Adipocyte (in vitro differentiated cells): ENCODE data around the gene OR8U1.
"Not testable (repeated sequence)": the region's sequence is repeated elsewhere in the genome, so short reads cannot be mapped to it uniquely, and the experiment has no call there.

ENCODE experiments used
- DNase-seq: peaks from one replicate; pipeline ENCODE4 v3.0.0-alpha.2; 2015; ENCODE audit warnings: low read depth
- H3K27me3 ChIP-seq: replicated peaks from 2 replicates; pipeline ENCODE4 v1.7.0; 2013; ENCODE audit warnings: mild to moderate bottlenecking, low read length, moderate library complexity; ENCODE audit not compliant: control insufficient read depth, insufficient read depth
- H3K36me3 ChIP-seq: 2 replicates; pipeline ENCODE4 v1.7.0; 2013; ENCODE audit warnings: low read length, mild to moderate bottlenecking, moderate library complexity; ENCODE audit not compliant: control insufficient read depth, insufficient read depth, severe bottlenecking
- H3K4me1 ChIP-seq: 2 replicates; pipeline ENCODE4 v1.7.0; 2013; ENCODE audit warnings: mild to moderate bottlenecking, low read length, moderate library complexity; ENCODE audit not compliant: control insufficient read depth, insufficient read depth
- H3K4me3 ChIP-seq: 2 replicates; pipeline ENCODE4 v1.7.0; 2013; ENCODE audit warnings: mild to moderate bottlenecking, low read length, moderate library complexity
- H3K9ac ChIP-seq: 2 replicates; pipeline ENCODE4 v1.7.0; 2013; ENCODE audit warnings: mild to moderate bottlenecking, low read length, moderate library complexity
- H3K9me3 ChIP-seq: 2 replicates; pipeline ENCODE4 v1.7.0; 2013; ENCODE audit warnings: mild to moderate bottlenecking, low read length, moderate library complexity; ENCODE audit not compliant: control insufficient read depth

Gene OR8U1

GRCh38 chr11:56375324-56375723 is at the start of gene OR8U1:
OR8U1 (plus strand) TSS chr11:56375624; CDS start chr11:56375624, 0 bp downstream.
- Histone ChIP-seq H3K36me3 (no peaks in the 10 kb centered on the region), H3K4me1 (no peaks in the 10 kb centered on the region), H3K9ac (no peak within 1 kb of the TSS), H3K9me3 (no peaks in the 10 kb centered on the region), H3K4me3 (no peak within 1 kb of the TSS), H3K27me3 (no peaks in the 10 kb centered on the region)
- no peak for DNase-seq

GRCh38 chr11:56331861-56332491 is 43.4 kb upstream of the OR8U1 start:
- H3K9me3 ChIP-seq: no peaks in the 10 kb centered on the region
- no peaks in the 10 kb centered on the region for H3K4me1 ChIP-seq
- H3K4me3 ChIP-seq: no peak overlapping the region
- DNase-seq: no peak
- H3K9ac ChIP-seq: no peak overlapping the region
- no peaks in the 10 kb centered on the region for H3K36me3 ChIP-seq
- H3K27me3 ChIP-seq: no peaks in the 10 kb centered on the region

DNA sequence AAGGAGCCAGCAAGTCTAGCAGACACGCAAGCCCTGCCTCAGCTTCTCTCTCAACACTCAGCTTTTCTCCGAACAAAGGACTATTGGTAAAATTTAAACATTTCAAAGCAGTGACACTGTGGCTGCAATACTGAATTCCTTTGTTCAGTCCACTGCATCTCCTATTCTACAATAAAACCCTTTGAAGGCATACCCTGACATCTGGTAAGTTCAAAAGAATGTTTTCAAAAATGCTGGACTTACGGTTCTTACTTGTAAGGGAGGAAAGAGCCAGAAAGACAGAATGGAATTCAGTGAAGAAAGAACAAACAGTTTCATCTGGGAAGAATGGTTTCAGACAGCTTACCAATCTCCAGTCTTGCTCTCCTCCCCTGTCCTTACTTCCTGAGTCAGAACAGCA is 42.3 kb upstream of the OR8U1 start:
- H3K27me3 ChIP-seq: no peaks in the 10 kb centered on the region
- no peak overlapping the region for H3K9ac ChIP-seq
- H3K4me1 ChIP-seq: no peaks in the 10 kb centered on the region
- no peaks in the 10 kb centered on the region for H3K9me3 ChIP-seq
- H3K36me3 ChIP-seq: no peaks in the 10 kb centered on the region
- H3K4me3 ChIP-seq: no peak overlapping the region
- DNase-seq: no peak

GRCh38 chr11:56340289-56340688 is 35.1 kb upstream of the OR8U1 start:
- Histone ChIP-seq H3K9ac (no peak overlapping the region), H3K4me1 (no peaks in the 10 kb centered on the region), H3K4me3 (no peak overlapping the region), H3K27me3 (no peaks in the 10 kb centered on the region), H3K9me3 (no peaks in the 10 kb centered on the region), H3K36me3 (no peaks in the 10 kb centered on the region)
- DNase-seq: no peak

GRCh38 chr11:56345739-56346138 is 29.7 kb upstream of the OR8U1 start, which contains the start of gene OR8K1:
OR8K1 (plus strand) TSS chr11:56346039; CDS start chr11:56346039, 0 bp downstream.
- no peaks in the 10 kb centered on the region for H3K4me1 ChIP-seq
- no peak within 1 kb of the TSS for H3K4me3 ChIP-seq
- no peaks in the 10 kb centered on the region for H3K9me3 ChIP-seq
- no peak within 1 kb of the TSS for H3K9ac ChIP-seq
- no peaks in the 10 kb centered on the region for H3K36me3 ChIP-seq
- no peak for DNase-seq
- H3K27me3 ChIP-seq: no peaks in the 10 kb centered on the region

DNA sequence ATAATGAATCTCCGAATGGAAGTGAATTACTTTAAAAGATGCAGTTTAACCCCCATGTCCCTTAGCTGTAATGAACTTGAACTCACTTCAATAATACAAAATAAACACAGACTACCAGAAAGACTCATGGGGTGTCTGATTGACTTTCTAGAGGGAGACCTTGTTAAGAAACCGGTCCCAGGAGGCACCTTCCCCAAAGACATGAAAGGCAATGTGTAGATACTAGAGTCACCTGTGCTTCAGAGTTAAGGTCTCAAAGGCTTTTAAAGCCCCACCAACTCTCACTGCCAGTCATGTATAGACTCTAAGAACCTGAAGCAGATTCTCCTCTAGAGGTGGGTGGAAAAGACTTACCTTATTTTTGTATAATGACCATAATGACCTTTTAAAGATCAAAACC is 21.4 kb upstream of the OR8U1 start, which contains the start of gene OR8J1:
TSS of gene OR8J1 (plus strand) at position 301 of the 400 bp plus-strand sequence. CDS start 5,956 bp downstream, outside the sequence.
- Histone ChIP-seq H3K4me3 (no peak within 1 kb of the TSS), H3K27me3 (no peaks in the 10 kb centered on the region), H3K9me3 (no peaks in the 10 kb centered on the region), H3K36me3 (no peaks in the 10 kb centered on the region), H3K4me1 (no peaks in the 10 kb centered on the region), H3K9ac (no peak within 1 kb of the TSS)
- DNase-seq: no peak

DNA sequence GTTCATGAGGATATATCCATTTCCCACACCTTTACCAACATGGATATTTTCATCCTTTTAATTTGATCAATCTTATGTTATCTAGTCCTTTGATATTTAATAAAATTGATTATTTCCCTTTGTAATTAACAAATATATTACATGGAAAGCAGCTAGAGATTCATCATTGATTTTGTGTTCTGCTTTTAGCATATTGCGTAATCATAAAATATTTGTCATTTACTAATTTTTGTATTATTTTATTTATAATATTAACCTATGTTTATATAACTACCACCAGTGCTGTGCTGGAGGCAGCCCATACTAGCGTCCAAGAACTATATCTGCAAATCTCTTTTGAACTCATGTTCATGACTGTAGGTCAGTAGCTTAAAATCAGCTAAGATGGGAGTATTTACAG is 4.7 kb downstream of the OR8U1 start:
- DNase-seq: no peak
- H3K27me3 ChIP-seq: no peaks in the 10 kb centered on the region
- no peak overlapping the region for H3K4me3 ChIP-seq
- no peaks in the 10 kb centered on the region for H3K9me3 ChIP-seq
- no peak overlapping the region for H3K9ac ChIP-seq
- no peaks in the 10 kb centered on the region for H3K36me3 ChIP-seq
- H3K4me1 ChIP-seq: no peaks in the 10 kb centered on the region

GRCh38 chr11:56394381-56394780 is 19.0 kb downstream of the OR8U1 start:
- Histone ChIP-seq H3K9ac (no peak overlapping the region), H3K4me1 (no peaks in the 10 kb centered on the region), H3K9me3 (no peaks in the 10 kb centered on the region), H3K27me3 (no peaks in the 10 kb centered on the region), H3K36me3 (no peaks in the 10 kb centered on the region), H3K4me3 (no peak overlapping the region)
- no peak for DNase-seq

GRCh38 chr11:56396047-56396446 is 20.6 kb downstream of the OR8U1 start:
- H3K9ac ChIP-seq: no peak overlapping the region
- H3K4me3 ChIP-seq: no peak overlapping the region
- no peaks in the 10 kb centered on the region for H3K36me3 ChIP-seq
- H3K9me3 ChIP-seq: no peaks in the 10 kb centered on the region
- H3K27me3 ChIP-seq: no peaks in the 10 kb centered on the region
- H3K4me1 ChIP-seq: no peaks in the 10 kb centered on the region
- DNase-seq: no peak

DNA sequence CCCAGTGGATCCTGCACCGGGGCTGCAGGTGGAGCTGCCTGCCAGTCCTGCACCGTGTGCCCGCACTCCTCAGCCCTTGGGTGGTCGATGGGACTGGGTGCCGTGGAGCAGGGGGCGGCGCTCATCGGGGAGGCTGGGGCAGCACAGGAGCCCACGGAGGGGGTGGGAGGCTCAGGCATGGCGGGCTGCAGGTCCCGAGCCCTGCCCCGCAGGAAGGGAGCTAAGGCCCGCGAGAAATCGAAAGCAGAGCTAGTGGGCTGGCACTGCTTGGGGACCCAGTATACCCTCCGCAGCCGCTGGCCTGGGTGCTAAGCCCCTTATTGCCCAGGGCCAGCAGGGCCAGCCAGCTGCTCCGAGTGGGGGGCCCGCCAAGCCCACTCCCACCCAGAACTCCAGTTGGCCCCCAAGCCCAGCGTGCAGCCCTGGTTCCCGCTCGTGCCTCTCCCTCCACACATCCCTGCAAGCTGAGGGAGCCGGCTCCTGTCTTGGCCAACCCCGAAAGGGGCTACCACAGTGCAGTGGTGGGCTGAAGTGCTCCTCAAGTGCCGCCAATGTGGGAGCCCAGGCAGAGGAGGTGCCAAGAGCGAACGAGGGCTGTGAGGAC is 26.5 kb downstream of the OR8U1 start:
- H3K4me3 ChIP-seq, H3K9ac ChIP-seq, DNase-seq, H3K9me3 ChIP-seq, H3K27me3 ChIP-seq, H3K36me3 ChIP-seq, H3K4me1 ChIP-seq: not testable (repeated sequence)

DNA sequence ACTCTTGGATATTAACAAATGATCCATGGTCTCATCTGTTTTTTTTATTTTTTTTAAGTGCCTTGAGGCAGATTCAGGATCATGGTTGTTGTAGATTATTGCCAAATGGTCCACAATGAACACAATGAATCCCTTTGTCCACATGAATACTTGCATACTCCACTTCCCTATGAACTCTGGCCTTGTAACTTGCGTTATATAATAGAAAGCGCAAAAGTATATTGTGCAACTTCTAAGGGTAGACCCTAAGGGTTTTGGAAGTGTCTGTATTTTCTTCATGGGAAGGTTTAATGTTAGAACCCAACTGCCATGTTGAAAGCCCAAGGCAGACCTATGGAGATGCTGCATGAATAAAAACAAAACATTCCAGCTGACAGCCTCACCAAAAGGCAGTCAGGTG is 29.0 kb downstream of the OR8U1 start:
- Histone ChIP-seq H3K4me3 (no peak overlapping the region), H3K9ac (no peak overlapping the region)

DNA sequence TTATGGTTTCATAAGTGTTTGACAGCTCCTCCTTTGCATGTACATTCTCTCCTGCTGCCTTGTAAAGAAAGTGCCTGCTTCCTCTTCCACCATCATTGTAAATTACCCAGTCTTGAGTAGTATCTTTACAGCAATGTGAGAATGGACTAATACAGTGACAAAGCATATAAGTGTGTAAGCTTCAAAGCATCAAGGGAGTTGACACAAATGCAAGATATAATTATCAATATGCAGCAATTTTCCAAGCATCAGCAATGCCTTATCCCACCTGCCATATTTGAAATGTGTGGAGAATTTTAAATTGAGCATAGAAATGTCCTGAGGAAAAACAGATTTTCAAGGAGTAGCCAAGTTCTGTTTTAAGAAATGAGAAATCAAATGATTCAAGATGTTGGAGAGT is 35.4 kb downstream of the OR8U1 start:
- Histone ChIP-seq H3K4me3 (no peak overlapping the region), H3K27me3 (no peaks in the 10 kb centered on the region), H3K4me1 (no peaks in the 10 kb centered on the region), H3K9ac (no peak overlapping the region), H3K9me3 (no peaks in the 10 kb centered on the region), H3K36me3 (no peaks in the 10 kb centered on the region)
- no peak for DNase-seq

More for the DNA sequence above, 29.0 kb downstream of the OR8U1 start:
- H3K36me3 ChIP-seq: no peaks in the 10 kb centered on the region
- H3K27me3 ChIP-seq: no peaks in the 10 kb centered on the region
- H3K4me1 ChIP-seq: no peaks in the 10 kb centered on the region
- no peak for DNase-seq
- no peaks in the 10 kb centered on the region for H3K9me3 ChIP-seq
